ENCODE measurements around the gene ENPP5.
"Not testable (repeated sequence)": the region's sequence is repeated elsewhere in the genome, so short reads cannot be mapped to it uniquely, and the experiment has no call there.

The ENPP5 gene

DNA sequence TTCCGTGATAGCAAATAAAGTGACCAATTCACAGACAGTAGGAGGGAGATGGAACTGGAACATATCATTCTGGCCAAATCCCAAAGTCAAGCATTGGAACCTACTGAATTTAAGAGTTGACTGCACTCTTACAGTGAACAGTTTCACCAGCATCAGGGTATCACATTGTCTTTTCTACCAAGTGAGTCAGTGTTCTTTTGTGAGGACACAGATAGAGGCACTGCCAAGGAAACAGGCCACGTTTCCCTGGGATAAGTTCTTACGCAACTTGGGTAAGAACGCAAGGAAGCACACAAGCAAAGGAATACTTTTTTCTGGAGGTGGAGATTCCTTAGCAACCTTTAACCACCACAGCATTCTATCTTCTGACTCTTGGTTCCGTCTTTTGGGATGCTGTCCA is 28.6 kb upstream of the ENPP5 start:
- Mint-ChIP-seq H3K27me3 (peaks cover 13% of the 10 kb centered on the region), H3K27ac (no peak overlapping the region), H3K9me3 (no peaks in the 10 kb centered on the region), H3K4me3 (no peak overlapping the region), H3K4me1 (ENCODE audit: low read depth) (no peaks in the 10 kb centered on the region), H3K36me3 (ENCODE audit: low read depth) (no peaks in the 10 kb centered on the region)

DNA sequence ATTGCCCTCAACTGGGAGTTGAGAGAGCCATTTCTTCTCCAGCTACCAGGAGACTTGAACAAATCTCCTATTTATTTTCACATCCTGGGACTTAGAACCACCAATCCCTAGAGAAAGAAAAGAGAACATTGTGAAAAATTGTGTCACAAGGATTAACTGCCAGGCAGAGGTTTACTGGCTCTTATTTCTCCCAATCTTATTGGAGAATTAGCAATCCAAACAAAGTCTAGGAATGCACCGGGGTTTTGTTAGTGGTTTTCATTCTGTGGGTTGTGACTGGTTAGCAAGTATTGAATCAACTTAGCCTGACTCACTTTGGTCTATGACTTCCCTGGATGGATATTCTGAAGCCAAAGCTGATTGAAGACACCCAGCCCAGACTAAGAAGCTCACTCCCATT is 21.2 kb upstream of the ENPP5 start:
- no peaks in the 10 kb centered on the region for H3K4me1 Mint-ChIP-seq (ENCODE audit: low read depth)
- no peak overlapping the region for H3K4me3 Mint-ChIP-seq
- peaks cover 20% of the 10 kb centered on the region for H3K27me3 Mint-ChIP-seq
- no peaks in the 10 kb centered on the region for H3K9me3 Mint-ChIP-seq
- H3K27ac Mint-ChIP-seq, result no peak overlapping the region
- no peaks in the 10 kb centered on the region for H3K36me3 Mint-ChIP-seq (ENCODE audit: low read depth)

DNA sequence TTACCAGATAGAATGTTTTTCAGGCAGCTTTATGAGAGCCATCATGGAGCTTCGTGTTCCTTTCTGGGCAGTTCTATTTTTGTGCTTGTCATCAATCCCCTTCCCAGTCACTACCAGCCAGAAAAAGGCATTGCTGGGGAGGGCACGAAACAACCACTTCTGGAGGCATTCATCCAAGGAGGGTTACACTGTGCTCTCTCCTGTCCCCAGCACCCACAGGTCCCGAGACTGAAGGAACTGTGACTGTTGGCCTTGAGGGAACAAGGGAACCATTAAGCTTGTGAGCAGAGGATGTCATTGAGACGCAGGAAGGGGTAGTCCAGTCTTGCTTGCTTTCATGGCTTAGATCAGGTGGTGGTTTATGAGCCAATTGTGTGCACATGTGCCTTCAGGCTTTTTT is 20.1 kb upstream of the ENPP5 start:
- no peaks in the 10 kb centered on the region for H3K36me3 Mint-ChIP-seq (ENCODE audit: low read depth)
- no peak overlapping the region for H3K27ac Mint-ChIP-seq
- H3K27me3 Mint-ChIP-seq, result peaks cover 29% of the 10 kb centered on the region
- H3K9me3 Mint-ChIP-seq, result no peaks in the 10 kb centered on the region
- no peak overlapping the region for H3K4me3 Mint-ChIP-seq
- H3K4me1 Mint-ChIP-seq (ENCODE audit: low read depth), result no peaks in the 10 kb centered on the region

DNA sequence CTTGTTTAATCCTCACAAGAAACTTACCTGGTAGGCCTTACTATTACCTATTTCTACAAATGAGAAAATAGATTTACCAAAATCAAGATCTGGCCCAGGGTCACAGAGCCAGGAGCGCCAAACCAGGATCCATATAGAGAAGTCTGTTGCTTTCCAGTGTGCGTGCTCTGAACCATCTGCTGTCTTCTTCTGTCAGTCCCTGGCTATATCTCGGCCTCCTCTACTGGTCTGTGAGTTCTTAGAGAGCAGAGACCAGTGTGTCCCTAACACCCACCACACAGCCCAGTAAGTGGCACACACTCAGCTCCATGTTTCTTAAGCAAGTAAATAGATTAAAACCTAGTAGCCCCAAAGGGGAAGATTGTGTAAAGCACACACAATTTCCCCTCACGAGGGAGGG is 18.9 kb upstream of the ENPP5 start:
- Mint-ChIP-seq H3K36me3 (ENCODE audit: low read depth) (no peaks in the 10 kb centered on the region), H3K4me3 (no peak overlapping the region), H3K4me1 (ENCODE audit: low read depth) (no peaks in the 10 kb centered on the region), H3K27ac (no peak overlapping the region), H3K9me3 (no peaks in the 10 kb centered on the region), H3K27me3 (peaks cover 31% of the 10 kb centered on the region)

DNA sequence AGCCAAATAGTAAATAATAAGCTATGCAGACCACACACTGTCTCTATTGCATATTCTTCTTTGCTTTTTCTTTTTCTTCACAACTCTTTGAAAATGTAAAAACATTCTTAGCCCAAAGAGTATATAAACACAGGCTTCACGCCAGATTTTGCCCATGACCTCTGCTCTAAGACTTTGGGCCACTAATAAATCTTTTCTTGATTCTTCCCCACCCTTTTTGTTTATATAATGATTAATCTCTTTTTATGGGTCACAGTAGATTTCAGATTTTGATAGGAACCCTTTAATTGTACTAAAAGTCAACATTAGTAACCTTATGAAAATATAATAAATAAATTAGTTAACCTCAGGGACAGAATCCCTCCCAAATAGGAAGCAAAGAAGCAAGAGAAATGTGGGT is 15.8 kb upstream of the ENPP5 start:
- no peaks in the 10 kb centered on the region for H3K9me3 Mint-ChIP-seq
- H3K27ac Mint-ChIP-seq, result no peak overlapping the region
- no peaks in the 10 kb centered on the region for H3K36me3 Mint-ChIP-seq (ENCODE audit: low read depth)
- peaks cover 39% of the 10 kb centered on the region for H3K27me3 Mint-ChIP-seq
- no peak overlapping the region for H3K4me3 Mint-ChIP-seq
- no peaks in the 10 kb centered on the region for H3K4me1 Mint-ChIP-seq (ENCODE audit: low read depth)

DNA sequence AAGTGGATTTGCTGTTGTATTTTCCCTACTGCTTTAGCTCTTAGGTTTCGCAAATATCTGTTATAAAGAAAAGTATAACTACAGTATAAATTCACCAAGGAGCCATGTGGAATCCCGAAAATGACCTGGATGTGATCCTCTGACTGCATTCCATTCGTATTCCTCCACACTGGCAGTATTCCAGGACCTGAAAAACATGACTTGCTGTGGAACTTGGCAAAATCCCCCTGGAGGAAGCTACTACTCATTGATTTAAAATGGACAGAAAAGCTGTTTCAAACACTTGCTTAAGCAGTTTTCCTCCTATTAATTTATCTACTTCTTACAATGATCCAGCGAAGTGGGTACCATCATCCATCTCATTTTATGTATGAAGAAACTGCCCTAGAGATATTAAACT is 13.3 kb upstream of the ENPP5 start:
- Mint-ChIP-seq H3K27me3 (peaks cover 49% of the 10 kb centered on the region), H3K4me1 (ENCODE audit: low read depth) (no peaks in the 10 kb centered on the region), H3K36me3 (ENCODE audit: low read depth) (no peaks in the 10 kb centered on the region), H3K4me3 (no peak overlapping the region), H3K9me3 (no peaks in the 10 kb centered on the region), H3K27ac (no peak overlapping the region)

DNA sequence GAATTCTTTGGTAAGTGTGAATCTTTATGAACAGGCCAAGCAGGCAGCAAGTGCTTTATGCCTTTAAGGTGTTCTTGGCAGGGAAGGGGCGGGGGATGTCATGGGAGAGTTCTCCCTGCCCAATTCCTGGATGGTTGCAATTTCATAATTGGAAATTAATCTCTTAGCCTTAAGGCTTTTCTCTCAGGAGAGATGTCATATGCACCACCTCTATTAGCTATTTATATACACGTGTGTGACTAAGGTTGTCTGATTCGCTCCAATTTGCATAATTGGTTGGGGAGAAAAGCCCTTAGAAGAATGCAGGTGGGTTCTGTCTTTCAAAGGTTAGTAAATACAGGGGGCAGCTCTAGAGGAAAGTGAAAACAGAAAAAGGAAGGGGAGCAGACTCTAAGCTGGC is 5.2 kb upstream of the ENPP5 start:
- Mint-ChIP-seq H3K27ac (no peak overlapping the region), H3K4me3 (no peak overlapping the region)

DNA sequence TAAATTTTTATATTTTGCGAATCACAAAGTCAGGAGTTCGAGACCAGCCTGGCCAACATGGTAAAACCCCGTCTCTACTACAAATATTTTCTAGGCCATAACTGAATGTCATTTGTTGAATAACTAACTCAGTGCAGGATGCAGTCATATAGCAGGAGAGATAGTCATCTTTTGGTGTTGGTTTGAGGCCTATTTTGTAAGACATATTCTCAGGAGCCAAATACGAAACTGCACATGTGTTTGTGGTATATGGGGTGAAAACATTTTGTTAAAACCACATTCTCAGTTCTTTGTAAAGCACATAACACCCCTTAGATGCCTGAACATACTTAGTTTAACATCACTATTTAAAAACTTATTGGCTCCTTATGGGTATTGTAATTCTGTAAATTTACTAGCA is 4.7 kb upstream of the ENPP5 start:
- H3K27ac Mint-ChIP-seq, result peak overlapping the region; percentile 34
- no peaks in the 10 kb centered on the region for H3K36me3 Mint-ChIP-seq (ENCODE audit: low read depth)
- H3K4me1 Mint-ChIP-seq (ENCODE audit: low read depth), result peaks cover 27% of the 10 kb centered on the region
- H3K9me3 Mint-ChIP-seq, result no peaks in the 10 kb centered on the region
- H3K27me3 Mint-ChIP-seq, result peaks cover 31% of the 10 kb centered on the region
- H3K4me3 Mint-ChIP-seq, result peak overlapping the region; percentile 8

More for the DNA sequence above, 5.2 kb upstream of the ENPP5 start:
- Mint-ChIP-seq H3K36me3 (ENCODE audit: low read depth) (no peaks in the 10 kb centered on the region), H3K4me1 (ENCODE audit: low read depth) (peaks cover 24% of the 10 kb centered on the region), H3K9me3 (no peaks in the 10 kb centered on the region), H3K27me3 (peaks cover 31% of the 10 kb centered on the region)

DNA sequence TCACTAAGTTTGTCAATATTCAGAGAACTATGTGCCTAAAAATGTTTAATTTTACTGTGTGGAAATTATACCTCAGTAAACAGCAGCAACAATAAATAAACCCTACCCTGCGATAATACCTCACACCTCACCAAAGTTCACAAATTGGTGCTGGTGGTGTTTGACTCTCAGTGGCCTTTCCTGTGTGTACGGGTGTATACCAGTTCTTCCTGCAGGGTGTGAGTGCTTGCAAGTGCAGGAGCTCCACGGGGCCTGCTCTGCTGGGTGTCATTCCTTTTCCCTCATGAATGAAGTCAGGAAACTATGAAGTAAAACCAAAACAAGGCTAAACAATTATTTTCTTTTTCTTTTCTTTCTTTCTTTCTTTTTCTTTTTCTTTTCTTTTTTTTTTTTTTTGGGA is 4.1 kb upstream of the ENPP5 start:
- Mint-ChIP-seq H3K27me3 (peaks cover 32% of the 10 kb centered on the region), H3K9me3 (no peaks in the 10 kb centered on the region), H3K27ac (no peak overlapping the region), H3K36me3 (ENCODE audit: low read depth) (no peaks in the 10 kb centered on the region), H3K4me1 (ENCODE audit: low read depth) (peaks cover 32% of the 10 kb centered on the region), H3K4me3 (no peak overlapping the region)

DNA sequence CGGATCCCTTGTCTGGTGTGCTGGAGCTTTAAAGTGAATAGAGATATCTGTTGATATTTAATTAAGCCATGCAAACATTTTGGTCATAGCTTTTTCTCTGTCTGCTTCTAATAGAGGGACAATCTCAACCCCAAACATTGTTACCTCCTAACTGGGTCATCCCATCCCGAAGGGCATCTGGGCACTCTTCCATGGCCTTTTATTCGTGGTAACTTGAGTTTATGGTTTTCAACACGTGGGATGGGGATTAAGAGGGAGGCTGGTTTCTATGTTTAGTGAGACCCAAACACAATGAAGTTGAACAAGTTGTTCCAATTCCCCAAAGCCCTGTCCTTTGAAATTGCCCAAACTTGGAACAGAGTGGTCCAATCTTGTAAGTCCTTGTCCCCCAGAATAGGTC is 1.4 kb upstream of the ENPP5 start:
- Mint-ChIP-seq H3K9me3 (no peaks in the 10 kb centered on the region), H3K36me3 (ENCODE audit: low read depth) (no peaks in the 10 kb centered on the region), H3K27me3 (peaks cover 19% of the 10 kb centered on the region), H3K4me1 (ENCODE audit: low read depth) (peaks cover 34% of the 10 kb centered on the region), H3K4me3 (no peak overlapping the region), H3K27ac (no peak overlapping the region)

DNA sequence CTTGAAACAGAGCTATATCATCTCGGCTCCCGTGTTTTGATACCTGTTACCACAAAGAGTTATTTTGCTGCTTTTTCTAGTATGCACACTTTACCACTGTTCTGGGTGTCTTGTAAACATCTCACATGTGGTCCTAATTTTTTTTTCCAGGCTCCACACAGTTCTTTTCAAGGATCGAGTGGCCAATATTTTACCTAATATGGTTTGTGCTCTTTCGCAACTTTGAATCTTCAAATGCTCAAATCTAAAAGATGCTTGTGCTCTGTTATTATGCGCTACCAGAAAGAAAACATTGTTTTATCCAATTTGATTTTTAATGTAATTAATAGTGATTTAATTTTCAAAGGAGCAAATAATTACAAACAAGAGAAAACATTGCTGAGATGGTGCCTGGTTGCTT is 10.7 kb downstream of the ENPP5 start:
- no peak overlapping the region for H3K4me3 Mint-ChIP-seq
- H3K9me3 Mint-ChIP-seq, result no peaks in the 10 kb centered on the region
- peaks cover 17% of the 10 kb centered on the region for H3K27me3 Mint-ChIP-seq

DNA sequence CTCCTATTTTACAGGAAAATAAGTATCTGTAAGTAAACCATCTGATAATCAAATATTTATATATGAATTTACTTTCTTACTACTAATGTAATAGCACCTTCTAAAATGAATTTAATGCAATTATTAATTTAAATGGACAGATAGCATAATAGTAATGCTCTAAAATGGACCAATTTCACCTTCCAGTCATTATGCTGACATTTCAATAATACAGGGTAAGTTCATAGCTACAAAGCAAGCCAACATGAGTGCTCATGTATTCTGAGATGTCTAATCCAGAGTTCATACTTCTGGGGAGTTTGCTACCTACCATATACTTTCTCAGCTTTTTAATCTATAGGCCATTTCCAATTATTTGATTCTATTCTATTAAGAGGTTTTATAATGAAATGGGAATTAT is 11.6 kb downstream of the ENPP5 start:
- Mint-ChIP-seq H3K4me3 (no peak overlapping the region), H3K27me3 (peaks cover 17% of the 10 kb centered on the region), H3K9me3 (no peaks in the 10 kb centered on the region), H3K27ac (no peak overlapping the region), H3K4me1 (ENCODE audit: low read depth) (no peaks in the 10 kb centered on the region), H3K36me3 (ENCODE audit: low read depth) (no peaks in the 10 kb centered on the region)

More for the DNA sequence above, 10.7 kb downstream of the ENPP5 start:
- H3K27ac Mint-ChIP-seq, result no peak overlapping the region
- H3K36me3 Mint-ChIP-seq (ENCODE audit: low read depth), result no peaks in the 10 kb centered on the region
- H3K4me1 Mint-ChIP-seq (ENCODE audit: low read depth), result no peaks in the 10 kb centered on the region

DNA sequence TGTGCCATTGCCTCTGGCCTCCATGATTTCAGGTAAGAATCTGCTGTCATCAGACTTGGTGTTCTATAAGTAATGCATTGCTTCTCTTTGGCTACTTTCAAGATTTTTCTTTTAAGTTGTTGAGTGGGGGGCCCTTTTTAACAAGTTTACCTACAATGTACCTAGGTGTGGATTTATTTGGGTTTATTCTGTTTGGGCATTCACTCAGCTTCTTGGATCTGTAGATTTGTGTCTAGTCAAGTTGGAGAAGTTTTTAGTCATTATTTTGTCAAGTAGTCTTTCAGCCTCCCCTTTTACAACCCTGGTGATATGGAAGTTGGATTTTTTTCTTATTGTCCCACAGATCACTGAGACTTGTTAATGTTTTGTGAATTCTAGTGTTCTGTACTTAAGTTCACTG is 14.1 kb downstream of the ENPP5 start:
- no peaks in the 10 kb centered on the region for H3K36me3 Mint-ChIP-seq (ENCODE audit: low read depth)
- H3K27me3 Mint-ChIP-seq, result peaks cover 14% of the 10 kb centered on the region
- no peak overlapping the region for H3K27ac Mint-ChIP-seq
- no peaks in the 10 kb centered on the region for H3K4me1 Mint-ChIP-seq (ENCODE audit: low read depth)
- H3K4me3 Mint-ChIP-seq, result no peak overlapping the region
- no peaks in the 10 kb centered on the region for H3K9me3 Mint-ChIP-seq

DNA sequence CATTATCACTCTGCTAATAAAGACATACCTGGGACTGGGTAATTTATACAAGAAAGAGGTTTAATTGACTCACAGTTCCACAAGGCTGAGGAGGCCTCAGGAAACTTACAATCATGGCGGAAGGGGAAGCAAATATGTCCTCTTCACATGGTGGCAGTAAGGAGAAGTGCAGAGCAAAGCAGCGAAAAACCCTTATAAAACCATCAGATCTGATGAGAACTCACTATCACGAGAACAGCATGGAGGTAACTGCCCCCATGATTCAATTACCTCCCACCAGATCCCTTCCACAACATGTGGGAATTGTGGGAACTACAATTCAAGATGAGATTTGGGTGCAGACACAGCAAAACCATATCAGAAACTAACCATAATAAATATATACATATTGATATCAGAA is 21.7 kb downstream of the ENPP5 start:
- not testable (repeated sequence) for H3K27ac Mint-ChIP-seq; H3K4me3 Mint-ChIP-seq; H3K36me3 Mint-ChIP-seq (ENCODE audit: low read depth); H3K9me3 Mint-ChIP-seq; H3K27me3 Mint-ChIP-seq; H3K4me1 Mint-ChIP-seq (ENCODE audit: low read depth)

DNA sequence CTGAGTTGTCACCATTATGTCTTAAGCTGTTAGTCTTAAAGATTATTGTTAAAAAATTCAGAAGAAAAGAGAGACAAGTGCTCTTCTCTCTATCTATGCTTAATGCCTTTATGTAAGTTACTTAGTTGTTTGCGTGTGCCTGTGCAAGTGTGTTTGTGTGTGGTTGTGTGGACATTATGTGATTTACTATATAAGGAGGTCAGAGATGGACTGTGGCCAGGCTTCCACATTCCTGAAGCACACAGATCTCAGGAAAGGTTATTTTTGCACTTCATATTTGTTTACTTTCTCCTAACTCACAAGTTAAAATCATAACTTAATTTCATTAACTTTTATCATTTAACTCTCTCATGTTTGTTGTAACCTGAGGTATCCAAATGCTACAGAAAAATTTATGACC is 26.5 kb downstream of the ENPP5 start:
- Mint-ChIP-seq H3K27me3 (no peaks in the 10 kb centered on the region), H3K9me3 (no peaks in the 10 kb centered on the region), H3K4me3 (no peak overlapping the region), H3K27ac (no peak overlapping the region), H3K4me1 (ENCODE audit: low read depth) (no peaks in the 10 kb centered on the region), H3K36me3 (ENCODE audit: low read depth) (peaks cover 18% of the 10 kb centered on the region)

DNA sequence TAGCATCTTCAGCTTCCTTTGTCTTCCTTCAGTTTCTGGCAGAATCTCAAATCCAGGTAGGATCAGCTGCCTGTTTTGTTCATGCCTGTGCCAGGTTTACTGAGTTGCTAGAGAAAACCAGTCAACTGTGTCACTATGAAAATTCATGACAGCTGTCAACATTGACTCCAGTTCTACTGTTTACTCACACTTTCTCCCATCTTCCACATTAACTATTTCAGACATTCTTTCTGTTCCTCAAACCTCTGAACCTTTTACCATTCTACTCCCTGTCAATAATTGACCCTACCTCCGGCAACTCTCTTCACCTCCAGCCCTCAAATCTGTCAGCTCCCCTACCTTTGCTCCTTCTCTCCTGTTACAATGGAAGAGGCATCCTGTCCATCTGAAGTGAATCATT is 32.5 kb downstream of the ENPP5 start:
- Mint-ChIP-seq H3K4me1 (ENCODE audit: low read depth) (peaks cover 42% of the 10 kb centered on the region), H3K27ac (no peak overlapping the region), H3K36me3 (ENCODE audit: low read depth) (peaks cover 10% of the 10 kb centered on the region), H3K4me3 (no peak overlapping the region), H3K27me3 (no peaks in the 10 kb centered on the region), H3K9me3 (no peaks in the 10 kb centered on the region)

DNA sequence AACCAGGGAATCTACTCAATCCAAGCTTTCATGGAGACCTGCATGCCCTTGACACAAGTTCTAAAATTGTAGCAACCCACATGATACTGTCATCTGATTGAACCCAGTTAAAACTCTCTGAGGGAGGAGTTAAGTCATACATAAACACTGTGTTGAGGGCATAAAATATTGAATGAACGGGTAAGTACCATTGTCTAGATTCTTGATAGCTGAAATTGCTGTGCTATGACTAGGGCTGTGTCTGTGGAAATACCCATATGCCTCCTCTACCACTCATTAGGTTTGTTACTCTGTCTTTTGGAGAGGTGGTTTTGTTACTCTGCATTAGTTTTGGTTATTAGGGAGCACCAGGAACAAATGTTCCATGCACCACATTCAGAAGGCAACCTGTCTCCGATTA is 33.4 kb downstream of the ENPP5 start:
- Mint-ChIP-seq H3K4me3 (no peak overlapping the region), H3K4me1 (ENCODE audit: low read depth) (peaks cover 42% of the 10 kb centered on the region), H3K36me3 (ENCODE audit: low read depth) (peaks cover 4% of the 10 kb centered on the region), H3K27me3 (no peaks in the 10 kb centered on the region), H3K27ac (no peak overlapping the region), H3K9me3 (no peaks in the 10 kb centered on the region)

Measured in stimulated activated naive CD8-positive, alpha-beta T cell treated with anti-CD3 and anti-CD28 coated beads, Interleukin-15, Interleukin-2, amounts not matched to agents 100 ng/mL and 50 ng/mL, for 24 hours (primary cell).